HG03457 (cell line): ENCODE measurements around the gene YY1AP1.
"Not testable (repeated sequence)": the region's sequence is repeated elsewhere in the genome, so short reads cannot be mapped to it uniquely, and the experiment has no call there.

Experiments used
- ATAC-seq: cut with Tn5 transposase; IDR thresholded peaks from one replicate; pipeline ENCODE4 v1.9.1; 2021; ENCODE audit warnings: moderate number of reproducible peaks; ENCODE audit not compliant: unreplicated experiment

YY1AP1 gene

GRCh38 chr1:155688324-155689080 lies at the start of gene YY1AP1:
YY1AP1 (minus strand) TSS chr1:155688774; CDS start chr1:155680436, 8,338 bp downstream.
- peak; percentile 62 for ATAC-seq

GRCh38 chr1:155729031-155729898 lies 40.7 kb upstream of the YY1AP1 start:
- no peak for ATAC-seq

GRCh38 chr1:155725142-155725541 lies 36.6 kb upstream of the YY1AP1 start:
- no peak for ATAC-seq

- ATAC-seq, result no peak
Observed at GRCh38 chr1:155719703-155720102, 31.1 kb upstream of the YY1AP1 start.

GRCh38 chr1:155718524-155719115 lies 30.0 kb upstream of the YY1AP1 start:
- not testable (repeated sequence) for ATAC-seq

- ATAC-seq, result no peak
Observed at GRCh38 chr1:155717041-155717440, 28.5 kb upstream of the YY1AP1 start.

- ATAC-seq, result no peak
Observed at GRCh38 chr1:155715777-155716176, 27.2 kb upstream of the YY1AP1 start.

GRCh38 chr1:155715056-155715455 lies 26.5 kb upstream of the YY1AP1 start:
- ATAC-seq, result not testable (repeated sequence)

GRCh38 chr1:155713075-155713474 lies 24.5 kb upstream of the YY1AP1 start:
- ATAC-seq, result no peak

GRCh38 chr1:155712636-155713035 lies 24.1 kb upstream of the YY1AP1 start:
- ATAC-seq, result not testable (repeated sequence)

- ATAC-seq, result not testable (repeated sequence)
Observed at GRCh38 chr1:155711457-155711856, 22.9 kb upstream of the YY1AP1 start.

- ATAC-seq, result no peak
Observed at GRCh38 chr1:155709391-155709790, 20.8 kb upstream of the YY1AP1 start.

- ATAC-seq, result no peak
Observed at GRCh38 chr1:155706139-155706538, 17.6 kb upstream of the YY1AP1 start.

- not testable (repeated sequence) for ATAC-seq
Observed at GRCh38 chr1:155704414-155704813, 15.8 kb upstream of the YY1AP1 start.

- ATAC-seq, result no peak
Observed at GRCh38 chr1:155703216-155703615, 14.6 kb upstream of the YY1AP1 start.

- ATAC-seq, result not testable (repeated sequence)
Observed at GRCh38 chr1:155701675-155702074, 13.1 kb upstream of the YY1AP1 start.

GRCh38 chr1:155699062-155699461 lies 10.5 kb upstream of the YY1AP1 start:
- ATAC-seq, result not testable (repeated sequence)

- no peak for ATAC-seq
Observed at GRCh38 chr1:155698382-155699038, 9.9 kb upstream of the YY1AP1 start.

GRCh38 chr1:155697616-155698015 lies 9.0 kb upstream of the YY1AP1 start:
- not testable (repeated sequence) for ATAC-seq

- ATAC-seq, result no peak
Observed at GRCh38 chr1:155697046-155697445, 8.5 kb upstream of the YY1AP1 start.

GRCh38 chr1:155696524-155696923 lies 8.0 kb upstream of the YY1AP1 start:
- no peak for ATAC-seq
